RWPE2 (cell line): Measurements from ENCODE around the gene GHDC.
"Not testable (repeated sequence)": the region's sequence is repeated elsewhere in the genome, so short reads cannot be mapped to it uniquely, and the experiment has no call there.

Experiments
- ATAC-seq: fragments of 200-7000 bp; cut with Tn5 transposase; 3 replicates; pipeline ENCODE4 v1.9.1; 2021; ENCODE audit warnings: low read depth
- DNase-seq: peaks from one replicate; pipeline ENCODE4 v3.0.0-alpha.2; 2020; ENCODE audit warnings: low spot score
- H3K27ac ChIP-seq: fragments of 450-650 bp; 2 replicates; pipeline ENCODE4 v1.5.1; 2017; ENCODE audit warnings: mild to moderate bottlenecking; ENCODE audit not compliant: poor library complexity, severe bottlenecking
- H3K27me3 ChIP-seq: fragments of 250-450 bp; sonication (Bioruptor Pico); 2 replicates; pipeline ENCODE4 v1.5.1; 2021; ENCODE audit warnings: mild to moderate bottlenecking, moderate library complexity; ENCODE audit not compliant: insufficient read depth, poor library complexity, severe bottlenecking
- H3K36me3 ChIP-seq: fragments of 250-450 bp; sonication (Bioruptor Pico); 2 replicates; pipeline ENCODE4 v1.5.1; 2020; ENCODE audit warnings: low read depth, mild to moderate bottlenecking, moderate library complexity
- H3K4me1 ChIP-seq: fragments of 250-450 bp; sonication (Bioruptor Pico); 2 replicates; pipeline ENCODE4 v1.5.1; 2021; ENCODE audit warnings: mild to moderate bottlenecking, moderate library complexity; ENCODE audit not compliant: insufficient read depth, poor library complexity, severe bottlenecking
- H3K4me3 ChIP-seq: fragments of 250-450 bp; sonication (Bioruptor Pico); 2 replicates; pipeline ENCODE4 v1.5.1; 2021; ENCODE audit warnings: mild to moderate bottlenecking, moderate library complexity; ENCODE audit not compliant: severe bottlenecking
- H3K9me3 ChIP-seq: fragments of 250-450 bp; sonication (Bioruptor Pico); 2 replicates; pipeline ENCODE4 v1.5.1; 2021; ENCODE audit warnings: mild to moderate bottlenecking, moderate library complexity; ENCODE audit not compliant: severe bottlenecking
- CTCF ChIP-seq: fragments of 450-650 bp; IDR thresholded peaks from one replicate; pipeline ENCODE4 v1.5.1; 2017; ENCODE audit warnings: mild to moderate bottlenecking, moderate library complexity; ENCODE audit not compliant: poor library complexity, severe bottlenecking

GHDC gene

GRCh38 chr17:42190491-42191274 lies 3.6 kb downstream of the GHDC start:
- H3K4me1 ChIP-seq, result no peaks in the 10 kb centered on the region

GRCh38 chr17:42189651-42189965 lies 4.7 kb downstream of the GHDC start:
- no peaks in the 10 kb centered on the region for H3K27me3 ChIP-seq
- no peaks in the 10 kb centered on the region for H3K36me3 ChIP-seq
- no peak overlapping the region for H3K4me3 ChIP-seq
- ATAC-seq, result no peak
- no peaks in the 10 kb centered on the region for H3K9me3 ChIP-seq
- no peak for DNase-seq
- no peak for TF ChIP-seq CTCF
- H3K27ac ChIP-seq, result no peak overlapping the region
- no peaks in the 10 kb centered on the region for H3K4me1 ChIP-seq

More at GRCh38 chr17:42190491-42191274, 3.6 kb downstream of the GHDC start:
- H3K36me3 ChIP-seq, result no peaks in the 10 kb centered on the region
- H3K27ac ChIP-seq, result no peak overlapping the region
- DNase-seq (no peak), ATAC-seq (no peak)
- H3K4me3 ChIP-seq, result no peak overlapping the region
- TF ChIP-seq CTCF, result no peak
- H3K27me3 ChIP-seq, result no peaks in the 10 kb centered on the region
- H3K9me3 ChIP-seq, result no peaks in the 10 kb centered on the region

GRCh38 chr17:42188749-42189650 lies 5.3 kb downstream of the GHDC start:
- no peaks in the 10 kb centered on the region for H3K36me3 ChIP-seq
- ATAC-seq (no peak), DNase-seq (no peak)
- no peaks in the 10 kb centered on the region for H3K27me3 ChIP-seq
- H3K4me3 ChIP-seq, result no peak overlapping the region
- H3K4me1 ChIP-seq, result no peaks in the 10 kb centered on the region
- no peak overlapping the region for H3K27ac ChIP-seq
- no peaks in the 10 kb centered on the region for H3K9me3 ChIP-seq
- TF ChIP-seq CTCF, result no peak

- H3K4me3 ChIP-seq, result no peak overlapping the region
- H3K27ac ChIP-seq, result no peak overlapping the region
- no peaks in the 10 kb centered on the region for H3K4me1 ChIP-seq
- ATAC-seq, result no peak
- no peak for DNase-seq
- peaks cover 1% of the 10 kb centered on the region for H3K27me3 ChIP-seq
- H3K36me3 ChIP-seq, result no peaks in the 10 kb centered on the region
- no peaks in the 10 kb centered on the region for H3K9me3 ChIP-seq
- no peak for TF ChIP-seq CTCF
These were observed 6.5 kb downstream of the GHDC start for GRCh38 chr17:42187833-42188232.

GRCh38 chr17:42186191-42186590 lies 8.1 kb downstream of the GHDC start:
- H3K27me3 ChIP-seq, H3K27ac ChIP-seq, H3K36me3 ChIP-seq, H3K4me1 ChIP-seq, H3K9me3 ChIP-seq, ATAC-seq, DNase-seq, H3K4me3 ChIP-seq: not testable (repeated sequence)
